GM19035 (cell line): ENCODE measurements around the gene RNF187.
"Not testable (repeated sequence)": the region's sequence is repeated elsewhere in the genome, so short reads cannot be mapped to it uniquely, and the experiment has no call there.

Experiments
- ATAC-seq: cut with Tn5 transposase; IDR thresholded peaks from one replicate; pipeline ENCODE4 v1.9.1; 2021; ENCODE audit not compliant: unreplicated experiment

The RNF187 gene

DNA sequence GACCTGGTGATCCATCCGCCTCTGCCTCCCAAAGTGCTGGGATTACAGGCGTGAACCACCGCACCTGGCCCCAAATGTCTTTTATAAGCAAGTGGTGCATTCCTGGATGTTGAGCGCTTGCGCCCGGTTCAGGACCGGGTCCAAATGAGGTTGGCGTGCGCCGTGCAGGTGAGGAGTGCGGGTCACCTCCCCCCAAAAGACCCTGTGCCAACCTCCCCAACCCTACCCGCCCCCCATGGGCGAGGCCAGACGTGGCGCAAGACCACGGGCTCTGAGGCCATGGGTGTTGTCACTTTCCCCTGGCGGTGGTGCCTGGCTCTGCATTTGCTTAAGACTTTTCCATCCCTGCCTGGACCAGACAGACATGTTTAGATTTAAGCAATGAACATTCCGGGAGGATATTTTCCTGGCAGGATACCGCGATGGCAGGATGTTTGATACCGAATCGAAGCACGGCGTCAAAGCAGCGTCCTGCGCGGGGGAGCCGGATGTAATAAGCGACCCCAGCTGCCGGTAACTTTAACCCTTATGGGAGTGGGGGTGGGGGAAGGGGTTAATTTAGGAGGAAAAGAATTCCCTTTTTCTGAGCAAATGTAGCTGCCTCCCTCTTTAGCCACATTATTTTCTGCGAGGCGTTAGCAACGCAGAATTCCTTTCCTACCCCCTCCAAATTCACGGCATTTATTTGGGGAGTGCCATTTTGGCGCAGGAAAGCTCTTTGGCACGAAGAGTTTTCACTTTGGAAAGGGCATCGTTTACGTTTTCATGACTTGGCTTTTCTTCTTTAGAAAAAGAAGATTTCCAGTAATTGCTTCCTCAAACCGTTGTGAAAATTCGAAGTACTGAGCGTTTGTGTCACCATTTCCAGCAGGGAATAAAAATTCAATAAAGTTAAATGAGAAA, 27.8 kb upstream of the RNF187 start:
- peak; percentile 24 for ATAC-seq

DNA sequence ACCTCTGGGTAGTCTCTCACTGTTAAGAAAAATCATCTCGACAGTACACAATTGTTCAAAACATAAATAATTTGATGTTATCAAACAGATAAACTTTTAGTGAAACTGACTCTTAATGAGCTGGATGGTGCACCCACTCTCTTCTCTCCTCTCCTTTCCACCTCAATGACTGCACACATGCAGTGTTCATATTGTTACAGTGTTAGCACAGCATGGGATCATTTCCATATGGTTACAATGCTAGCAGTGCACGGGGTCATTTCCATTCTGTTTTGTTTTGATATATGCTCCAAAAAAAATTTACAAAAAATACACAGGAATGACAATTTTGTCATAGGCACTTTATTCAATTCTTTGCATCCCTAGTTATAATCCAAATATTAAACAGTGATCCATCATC, 26.4 kb upstream of the RNF187 start:
- no peak for ATAC-seq

- ATAC-seq, result no peak
These were observed 24.6 kb upstream of the RNF187 start for GRCh38 chr1:228462560-228462959.

GRCh38 chr1:228463009-228463558, 24.1 kb upstream of the RNF187 start:
- no peak for ATAC-seq

DNA sequence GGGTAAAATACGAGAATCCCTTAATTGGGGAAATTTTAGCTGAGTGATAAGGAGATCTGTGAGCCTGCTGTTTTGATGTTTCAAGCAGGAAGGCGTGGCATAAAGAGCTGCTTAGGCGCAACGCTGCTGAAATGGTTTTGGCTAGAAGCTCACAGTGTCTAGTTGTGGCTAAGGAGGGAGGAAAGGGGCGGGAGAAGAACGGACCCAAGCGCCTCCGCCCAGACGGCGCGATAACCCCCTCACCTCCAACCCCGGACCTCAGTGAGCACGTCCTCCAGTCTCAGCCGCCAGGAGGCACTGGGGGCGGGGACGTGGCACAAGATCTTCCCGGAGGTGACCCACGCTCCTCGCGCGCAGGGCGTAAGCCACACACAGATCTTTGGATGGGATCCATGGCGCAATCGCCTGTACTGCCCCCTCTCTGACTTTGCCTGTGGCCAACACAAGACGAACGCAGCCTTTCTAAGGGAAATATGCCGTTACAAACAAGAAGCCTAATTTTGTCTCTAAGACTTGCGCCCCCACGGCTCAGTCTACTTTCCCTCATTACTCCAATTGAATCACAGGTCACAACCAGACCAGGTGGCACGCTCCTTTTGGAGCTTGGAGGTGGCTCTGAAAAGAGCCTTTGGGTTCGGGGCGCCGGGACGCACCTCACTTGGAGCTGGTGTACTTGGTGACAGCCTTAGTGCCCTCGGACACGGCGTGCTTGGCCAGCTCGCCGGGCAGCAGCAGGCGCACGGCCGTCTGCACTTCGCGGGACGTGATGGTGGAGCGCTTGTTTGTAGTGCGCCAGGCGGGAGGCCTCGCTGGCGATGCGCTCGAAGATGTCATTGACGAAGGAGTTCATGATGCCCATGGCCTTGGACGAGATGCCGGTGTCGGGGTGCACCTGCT, 23.4 kb upstream of the RNF187 start:
- peak; percentile 54 for ATAC-seq

- peak; percentile 82 for ATAC-seq
These were observed 22.6 kb upstream of the RNF187 start for GRCh38 chr1:228464487-228464983.

DNA sequence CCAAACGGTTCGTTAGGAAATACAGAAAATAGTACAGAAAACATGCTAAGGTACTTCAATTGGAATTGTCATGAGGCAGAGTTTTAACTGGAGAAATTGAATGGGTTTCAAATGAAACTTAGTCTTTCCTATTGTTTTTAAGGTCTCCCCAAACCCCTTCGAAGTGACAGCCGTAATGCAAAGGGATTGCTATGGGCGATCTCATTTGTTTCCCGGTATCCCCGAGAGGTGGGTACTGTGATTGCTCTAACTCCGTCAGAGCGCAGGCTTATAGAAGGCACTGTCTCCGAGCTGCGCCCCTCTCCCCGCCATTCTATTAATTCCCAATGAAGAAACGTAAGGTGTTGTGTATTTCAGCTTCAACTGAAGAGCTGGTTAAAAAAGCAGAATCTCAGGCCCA, 22.0 kb upstream of the RNF187 start:
- ATAC-seq, result no peak

GRCh38 chr1:228465571-228466146, 21.5 kb upstream of the RNF187 start:
- no peak for ATAC-seq

GRCh38 chr1:228468188-228468587, 19.0 kb upstream of the RNF187 start:
- ATAC-seq, result not testable (repeated sequence)

- ATAC-seq, result no peak
These were observed 17.6 kb upstream of the RNF187 start for GRCh38 chr1:228469413-228470162.

DNA sequence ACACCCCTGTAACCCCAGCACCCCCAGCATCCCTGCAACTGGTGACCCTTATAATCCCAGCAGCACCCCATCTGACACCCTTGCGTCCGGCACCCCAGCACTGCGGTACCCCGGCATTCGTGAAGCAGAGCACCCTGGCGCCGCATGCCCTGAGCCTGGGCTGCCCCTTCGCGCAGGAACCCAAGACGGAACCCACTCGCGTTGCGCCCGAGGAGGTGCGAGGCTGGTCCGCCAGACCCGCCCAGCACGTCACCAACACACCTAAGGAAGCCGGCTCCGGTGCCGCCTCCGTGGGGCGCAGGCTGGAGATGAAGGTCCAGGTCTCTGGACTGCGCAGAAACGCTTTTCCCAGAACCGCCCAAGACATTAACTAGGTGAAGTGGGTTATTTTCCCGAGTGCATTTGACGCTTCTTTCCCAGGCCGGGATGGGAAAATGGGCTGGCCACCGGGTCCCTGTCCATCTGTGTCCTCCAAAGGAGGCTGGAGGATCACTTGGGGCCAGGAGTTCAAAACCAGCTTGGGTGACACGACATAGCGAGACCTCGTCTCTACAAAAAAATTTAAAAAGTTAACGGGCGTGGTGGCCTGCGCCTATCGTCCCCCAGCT, 15.9 kb upstream of the RNF187 start:
- ATAC-seq, result no peak

DNA sequence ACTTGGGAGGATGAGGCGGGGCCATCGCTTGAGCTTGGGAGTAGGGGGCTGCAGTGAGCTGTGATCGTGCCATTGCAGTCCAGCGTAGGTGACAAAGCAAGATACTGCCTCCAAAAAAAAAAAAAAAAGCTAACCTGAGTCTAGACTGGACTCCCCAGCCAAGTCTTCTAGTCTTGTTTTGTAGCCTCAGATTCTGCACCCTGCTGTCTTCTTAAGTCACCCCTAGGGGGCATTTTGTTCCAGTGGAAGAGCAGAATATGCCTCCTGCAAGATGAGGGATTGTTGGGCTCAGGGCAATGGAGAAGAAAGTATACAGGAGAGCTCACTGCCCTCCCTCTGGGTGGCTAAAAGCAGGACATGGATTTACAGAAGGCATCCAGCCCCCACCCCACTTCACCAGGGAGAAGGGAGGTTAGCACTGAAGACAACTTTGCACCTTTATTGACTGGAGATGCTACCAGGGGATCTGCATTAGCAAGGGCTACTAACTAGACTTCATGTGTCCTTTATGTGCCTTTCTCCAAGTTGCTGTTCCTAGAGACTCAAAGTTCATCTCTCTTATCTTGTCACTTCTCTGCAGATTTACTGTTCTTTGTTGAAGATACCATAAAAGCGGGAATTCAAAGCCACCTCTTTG, 15.3 kb upstream of the RNF187 start:
- no peak for ATAC-seq

GRCh38 chr1:228472655-228473054, 14.5 kb upstream of the RNF187 start:
- no peak for ATAC-seq

GRCh38 chr1:228474507-228474906, 12.7 kb upstream of the RNF187 start:
- ATAC-seq, result no peak

DNA sequence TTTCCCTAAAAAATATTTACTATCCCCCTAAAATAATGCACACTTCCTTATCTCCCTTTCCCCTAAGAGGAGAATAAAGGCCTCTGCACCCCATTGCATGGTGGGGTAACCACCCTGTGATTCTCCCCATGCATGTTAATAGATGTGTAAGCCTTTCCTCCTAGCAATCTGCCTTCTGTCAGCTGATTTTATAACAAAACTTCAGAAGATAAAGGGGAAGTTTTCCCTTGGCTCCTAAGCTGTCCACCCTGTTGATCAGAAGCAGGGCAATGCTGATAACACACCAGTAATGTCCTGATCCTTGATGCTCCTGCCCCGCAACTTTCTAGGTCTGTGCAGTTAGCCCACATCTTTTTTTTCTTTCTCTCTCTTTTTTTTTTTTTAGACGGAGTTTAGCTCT, 11.4 kb upstream of the RNF187 start:
- no peak for ATAC-seq

DNA sequence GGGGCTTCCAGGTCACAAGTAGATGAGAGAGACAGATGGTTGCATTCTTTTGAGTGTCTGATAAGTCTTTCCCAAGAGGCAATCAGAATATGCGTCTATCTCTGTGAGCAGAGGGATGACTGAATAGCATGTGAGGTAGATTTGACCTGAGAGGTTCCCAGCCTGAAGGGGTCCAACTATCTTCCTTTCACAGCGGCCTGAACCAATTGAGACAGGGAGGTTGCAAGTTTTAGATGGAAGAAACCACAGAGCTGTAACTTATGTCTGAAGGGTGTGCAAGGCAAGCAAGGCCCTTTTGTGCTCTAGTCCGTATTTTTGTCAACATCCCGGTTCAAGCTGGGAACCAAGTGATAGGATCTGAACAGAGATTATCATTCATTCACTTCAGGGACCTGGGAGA, 9.9 kb upstream of the RNF187 start:
- no peak for ATAC-seq

- ATAC-seq, result no peak
These were observed 8.9 kb upstream of the RNF187 start for GRCh38 chr1:228478326-228478725.

GRCh38 chr1:228478912-228479711, 8.1 kb upstream of the RNF187 start:
- ATAC-seq, result peak; percentile 71

- ATAC-seq, result no peak
These were observed 3.4 kb upstream of the RNF187 start for GRCh38 chr1:228483789-228484188.
